ENCODE results near the gene MFAP1. TPM values are rescaled to one million over a fixed set of nuclear protein-coding genes. Genes with fewer than 3 reads are reported as not detected.

Gene MFAP1
- total RNA-seq, 1 donor from 2014 or later, result 13.5 TPM

DNA sequence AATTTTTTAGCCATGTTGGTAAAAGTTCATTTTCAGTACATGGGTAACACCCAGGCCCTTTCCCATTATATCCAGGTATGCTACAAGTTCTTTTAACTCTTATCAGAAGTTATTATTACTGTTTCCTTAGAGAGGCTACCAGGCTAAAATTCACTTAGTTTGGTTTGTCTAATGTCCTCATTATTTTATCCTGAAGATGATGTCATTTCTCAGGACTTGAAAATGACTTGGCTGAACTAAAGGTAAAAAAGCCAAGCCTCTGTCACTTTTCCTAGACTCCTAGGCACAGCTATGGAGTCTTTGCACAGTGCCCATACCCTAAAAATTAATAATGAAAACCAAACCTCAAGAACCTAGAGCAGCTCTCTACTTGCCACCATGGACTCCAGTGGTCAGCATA is 51.9 kb downstream of the MFAP1 start:
- no peak for DNase-seq (ENCODE audit: extremely low spot score in 2 of 2)
- Histone ChIP-seq H3K9me3 (no peaks in the 10 kb centered on the region), H3K27ac (no peak overlapping the region), H3K4me3 (no peak overlapping the region), H3K27me3 (no peaks in the 10 kb centered on the region), H3K36me3 (peaks cover 0 to 56% of the 10 kb centered on the region in 2 donors), H3K4me1 (peaks cover 17% of the 10 kb centered on the region)
- TF ChIP-seq, protein P1, sequence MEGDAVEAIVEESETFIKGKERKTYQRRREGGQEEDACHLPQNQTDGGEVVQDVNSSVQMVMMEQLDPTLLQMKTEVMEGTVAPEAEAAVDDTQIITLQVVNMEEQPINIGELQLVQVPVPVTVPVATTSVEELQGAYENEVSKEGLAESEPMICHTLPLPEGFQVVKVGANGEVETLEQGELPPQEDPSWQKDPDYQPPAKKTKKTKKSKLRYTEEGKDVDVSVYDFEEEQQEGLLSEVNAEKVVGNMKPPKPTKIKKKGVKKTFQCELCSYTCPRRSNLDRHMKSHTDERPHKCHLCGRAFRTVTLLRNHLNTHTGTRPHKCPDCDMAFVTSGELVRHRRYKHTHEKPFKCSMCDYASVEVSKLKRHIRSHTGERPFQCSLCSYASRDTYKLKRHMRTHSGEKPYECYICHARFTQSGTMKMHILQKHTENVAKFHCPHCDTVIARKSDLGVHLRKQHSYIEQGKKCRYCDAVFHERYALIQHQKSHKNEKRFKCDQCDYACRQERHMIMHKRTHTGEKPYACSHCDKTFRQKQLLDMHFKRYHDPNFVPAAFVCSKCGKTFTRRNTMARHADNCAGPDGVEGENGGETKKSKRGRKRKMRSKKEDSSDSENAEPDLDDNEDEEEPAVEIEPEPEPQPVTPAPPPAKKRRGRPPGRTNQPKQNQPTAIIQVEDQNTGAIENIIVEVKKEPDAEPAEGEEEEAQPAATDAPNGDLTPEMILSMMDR (IDR thresholded peaks at IDR 0.05), result no peak
- no peak for TF ChIP-seq POLR2A (IDR thresholded peaks at IDR 0.05)
- no peak for TF ChIP-seq POLR2AphosphoS5 (IDR thresholded peaks at IDR 0.05; ENCODE audit: insufficient read depth in 1 of 2, low read depth in 1 of 2)
- intact Hi-C loops (cut with DNase I), result no loop called here

DNA sequence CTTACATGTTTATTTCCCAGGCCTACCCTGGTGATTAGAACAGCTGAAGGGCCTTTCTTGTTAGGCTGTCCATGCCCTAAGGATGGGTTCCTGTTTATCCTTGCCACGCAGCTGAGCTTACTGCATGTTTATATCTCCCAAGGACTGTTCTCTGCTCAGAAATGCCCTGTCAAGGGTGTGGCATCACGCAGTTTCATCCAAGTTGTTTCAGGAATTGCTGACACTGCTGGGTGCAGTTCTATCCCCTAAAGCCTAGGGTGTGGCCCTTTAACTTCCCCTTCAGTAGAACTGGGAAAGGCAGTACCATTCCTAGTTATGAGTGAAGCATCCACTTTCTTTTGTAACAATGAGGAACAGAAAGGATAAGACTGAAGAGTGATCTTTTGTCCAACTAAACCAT is 52.7 kb downstream of the MFAP1 start:
- Histone ChIP-seq H3K4me3 (no peak overlapping the region), H3K9me3 (no peaks in the 10 kb centered on the region), H3K27me3 (no peaks in the 10 kb centered on the region), H3K27ac (peak overlapping the region; percentile 39), H3K4me1 (peaks cover 14% of the 10 kb centered on the region), H3K36me3 (peaks cover 4 to 65% of the 10 kb centered on the region in 2 donors)
- no peak for TF ChIP-seq POLR2A (IDR thresholded peaks at IDR 0.05)
- peak in 1 of 2 donors; percentile 60 for TF ChIP-seq POLR2AphosphoS5 (IDR thresholded peaks at IDR 0.05; ENCODE audit: insufficient read depth in 1 of 2, low read depth in 1 of 2)
- DNase-seq (ENCODE audit: extremely low spot score in 2 of 2), result no peak
- intact Hi-C loops (cut with DNase I), result no loop called here

DNA sequence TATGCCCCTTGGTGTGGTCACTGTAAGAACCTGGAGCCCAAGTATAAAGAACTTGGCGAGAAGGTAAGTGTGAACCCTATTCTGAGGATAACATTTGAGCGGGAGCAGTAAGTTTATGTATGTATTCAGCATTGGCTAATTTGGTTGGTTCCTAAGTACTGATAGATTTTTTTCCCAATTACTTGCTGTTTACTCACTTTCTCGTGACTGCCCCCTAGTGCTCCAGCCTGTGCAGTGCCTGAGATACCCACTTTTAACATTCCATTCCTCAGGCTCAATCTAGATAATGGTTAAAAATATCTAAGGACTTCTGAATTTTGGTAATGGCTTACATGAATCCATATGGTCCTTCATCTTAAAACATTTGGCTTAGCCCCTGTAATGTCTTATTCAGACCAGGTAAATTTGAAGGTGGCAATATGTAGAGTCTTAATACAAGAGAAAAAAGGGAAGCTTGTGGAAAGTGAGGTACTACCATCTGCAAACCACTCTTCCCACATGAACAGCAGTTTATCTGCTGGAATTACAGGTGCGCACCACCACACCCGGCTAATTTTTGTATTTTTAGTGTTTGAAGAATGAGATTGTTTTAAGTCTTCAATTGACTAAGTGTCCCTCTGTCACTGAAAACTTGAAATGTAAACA is 54.8 kb downstream of the MFAP1 start:
- Histone ChIP-seq H3K4me3 (no peak overlapping the region), H3K9me3 (no peaks in the 10 kb centered on the region), H3K27ac (peak overlapping the region; percentile 25), H3K36me3 (peaks cover 4 to 86% of the 10 kb centered on the region in 2 donors), H3K27me3 (no peaks in the 10 kb centered on the region), H3K4me1 (no peaks in the 10 kb centered on the region)
- no peak for TF ChIP-seq POLR2A (IDR thresholded peaks at IDR 0.05)
- TF ChIP-seq, protein P1 (IDR thresholded peaks at IDR 0.05), result peak in 2 of 3 experiments; percentile 42 to 47
- DNase-seq (ENCODE audit: extremely low spot score in 2 of 2), result no peak
- intact Hi-C loops (cut with DNase I), result no loop called here

DNA sequence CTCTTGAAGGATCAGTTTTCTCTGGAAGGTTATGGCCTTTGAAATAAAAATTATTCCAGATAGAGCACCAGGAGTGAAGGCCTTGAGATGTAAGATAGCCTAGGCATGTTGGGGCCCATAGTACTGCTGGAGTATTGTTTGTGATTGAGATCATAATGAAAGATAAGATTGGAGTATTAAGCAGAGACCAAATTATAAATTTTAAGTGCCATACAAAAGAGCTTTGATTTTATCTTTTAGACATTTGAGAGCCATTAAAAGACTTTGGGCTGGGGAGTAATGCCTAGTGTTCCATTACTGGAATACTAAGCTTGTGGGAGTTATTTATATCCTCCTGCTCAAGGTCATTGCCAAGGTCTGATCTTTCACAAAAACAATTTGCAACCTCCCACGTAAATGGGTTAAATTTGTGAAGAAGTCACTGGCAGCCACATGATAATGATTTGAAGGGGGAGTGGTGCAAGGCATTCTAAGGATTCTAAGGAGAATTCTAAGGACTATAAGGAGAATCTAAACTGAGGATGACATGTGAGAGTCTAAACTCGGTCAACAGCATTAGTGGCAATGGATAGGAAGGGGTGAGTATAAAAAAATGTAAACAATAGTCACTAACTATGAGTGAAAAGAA is 60.6 kb downstream of the MFAP1 start:
- H3K4me3 ChIP-seq, result no peak overlapping the region
- peaks cover 4 to 94% of the 10 kb centered on the region in 2 donors for H3K36me3 ChIP-seq
- H3K27ac ChIP-seq, result no peak overlapping the region
- no peaks in the 10 kb centered on the region for H3K9me3 ChIP-seq
- intact Hi-C loops (cut with DNase I), result no loop called here
- H3K4me1 ChIP-seq, result peaks cover 12% of the 10 kb centered on the region
- H3K27me3 ChIP-seq, result no peaks in the 10 kb centered on the region
- no peak for DNase-seq (ENCODE audit: extremely low spot score in 2 of 2)
- TF ChIP-seq, protein P1 (IDR thresholded peaks at IDR 0.05), result no peak
- TF ChIP-seq POLR2A (IDR thresholded peaks at IDR 0.05) (no peak), POLR2AphosphoS5 (IDR thresholded peaks at IDR 0.05; ENCODE audit: insufficient read depth in 1 of 2, low read depth in 1 of 2) (no peak)

DNA sequence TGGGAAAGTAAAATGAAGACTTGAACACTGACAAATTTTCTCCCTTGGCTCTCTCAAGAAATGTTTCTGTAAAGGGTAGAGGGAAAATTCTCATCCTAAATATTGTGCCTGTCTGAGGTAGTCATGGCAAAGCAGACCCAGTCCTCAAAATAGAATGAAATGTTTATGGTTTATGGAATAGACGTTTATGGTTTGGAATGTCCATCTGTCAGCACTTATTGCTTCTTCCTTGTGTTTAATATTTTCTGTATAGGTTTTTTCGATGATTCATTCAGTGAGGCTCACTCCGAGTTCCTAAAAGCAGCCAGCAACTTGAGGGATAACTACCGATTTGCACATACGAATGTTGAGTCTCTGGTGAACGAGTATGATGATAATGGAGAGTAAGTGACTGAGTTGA is 61.7 kb downstream of the MFAP1 start:
- H3K27ac ChIP-seq, result no peak overlapping the region
- TF ChIP-seq POLR2A (IDR thresholded peaks at IDR 0.05) (no peak), POLR2AphosphoS5 (IDR thresholded peaks at IDR 0.05; ENCODE audit: insufficient read depth in 1 of 2, low read depth in 1 of 2) (no peak)
- TF ChIP-seq, protein P1 (IDR thresholded peaks at IDR 0.05), result no peak

More for the DNA sequence above, 61.7 kb downstream of the MFAP1 start:
- intact Hi-C loops (cut with DNase I), result no loop called here
- H3K27me3 ChIP-seq, result no peaks in the 10 kb centered on the region
- peaks cover 4 to 93% of the 10 kb centered on the region in 2 donors for H3K36me3 ChIP-seq
- H3K9me3 ChIP-seq, result no peaks in the 10 kb centered on the region
- peaks cover 12% of the 10 kb centered on the region for H3K4me1 ChIP-seq
- DNase-seq (ENCODE audit: extremely low spot score in 2 of 2), result no peak
- H3K4me3 ChIP-seq, result no peak overlapping the region

MicroRNAs encoded within 50 kb of the gene (microRNA counts, 767-probe panel; counts per million panel counts)
- microRNA hsa-miR-1282, result 238 to 261 counts per million in 2 donors

Small RNA genes lying within 50 kb of the gene (microRNA-seq; reads per million reads assigned to microRNA genes)
- gene MIR1282 (ENCODE audit: borderline number of aligned reads, borderline replicate concordance), result not detected

Small RNA genes lying within 50 kb of the gene (small RNA-seq; reads per million reads assigned to genes)
- gene MIR1282 (not detected), gene RF00019 (not detected)

Other genes starting within 250 kb of the MFAP1 start
- gene PPIP5K1, start 234.5 kb downstream of the MFAP1 start, total RNA-seq, result 46.4 TPM
- 29.7 TPM for gene CKMT1B, start 230.7 kb downstream of the MFAP1 start, total RNA-seq
- 0.74 TPM for gene STRC, start 205.9 kb downstream of the MFAP1 start, total RNA-seq
- 9.1 TPM for gene CATSPER2, start 175.8 kb downstream of the MFAP1 start, total RNA-seq
- 37.6 TPM for gene CKMT1A, start 130.8 kb downstream of the MFAP1 start, total RNA-seq
- 93.8 TPM for gene PDIA3, start 78.3 kb downstream of the MFAP1 start, total RNA-seq
- gene ELL3, start 47.7 kb downstream of the MFAP1 start, total RNA-seq, result 15.0 TPM
- gene SERF2, start 32.4 kb downstream of the MFAP1 start, total RNA-seq, result 564 TPM
- not detected for gene SERINC4, start 24.5 kb downstream of the MFAP1 start, total RNA-seq
- 44.9 TPM for gene HYPK, start 24.1 kb downstream of the MFAP1 start, total RNA-seq
- 3.4 TPM for gene WDR76, start 2.3 kb upstream of the MFAP1 start, total RNA-seq

Measured in vagina (tissue), 2 donors.